Measurements from ENCODE around the gene CLCN4.

The CLCN4 gene

GRCh38 chrX:10195425-10195824 is 38.6 kb downstream of the CLCN4 start:
- no peak for DNase-seq (ENCODE audit: low read depth, low spot score)

- no peak for DNase-seq (ENCODE audit: low read depth, low spot score)
Observed at GRCh38 chrX:10195947-10196346, 39.2 kb downstream of the CLCN4 start.

- peak; percentile 41 for DNase-seq (ENCODE audit: low read depth, low spot score)
Observed at GRCh38 chrX:10197279-10198210, 40.8 kb downstream of the CLCN4 start.

GRCh38 chrX:10198254-10198653 is 41.5 kb downstream of the CLCN4 start:
- DNase-seq (ENCODE audit: low read depth, low spot score), result no peak

GRCh38 chrX:10199212-10199611 is 42.4 kb downstream of the CLCN4 start:
- no peak for DNase-seq (ENCODE audit: low read depth, low spot score)

GRCh38 chrX:10203617-10204016 is 46.8 kb downstream of the CLCN4 start:
- DNase-seq (ENCODE audit: low read depth, low spot score), result no peak

GRCh38 chrX:10206317-10206716 is 49.5 kb downstream of the CLCN4 start:
- no peak for DNase-seq (ENCODE audit: low read depth, low spot score)

GRCh38 chrX:10208281-10208856 is 51.6 kb downstream of the CLCN4 start:
- no peak for DNase-seq (ENCODE audit: low read depth, low spot score)

- no peak for DNase-seq (ENCODE audit: low read depth, low spot score)
Observed at GRCh38 chrX:10208953-10209352, 52.2 kb downstream of the CLCN4 start.

- no peak for DNase-seq (ENCODE audit: low read depth, low spot score)
Observed at GRCh38 chrX:10212395-10212794, 55.6 kb downstream of the CLCN4 start.

- DNase-seq (ENCODE audit: low read depth, low spot score), result no peak
Observed at GRCh38 chrX:10213716-10214115, 56.9 kb downstream of the CLCN4 start.

- no peak for DNase-seq (ENCODE audit: low read depth, low spot score)
Observed at GRCh38 chrX:10216208-10216607, 59.4 kb downstream of the CLCN4 start.

GRCh38 chrX:10217198-10217597 is 60.4 kb downstream of the CLCN4 start:
- peak; percentile 9 for DNase-seq (ENCODE audit: low read depth, low spot score)

- DNase-seq (ENCODE audit: low read depth, low spot score), result no peak
Observed at GRCh38 chrX:10221651-10222050, 64.9 kb downstream of the CLCN4 start.

GRCh38 chrX:10223276-10223675 is 66.5 kb downstream of the CLCN4 start:
- no peak for DNase-seq (ENCODE audit: low read depth, low spot score)

GRCh38 chrX:10223781-10224180 is 67.0 kb downstream of the CLCN4 start:
- DNase-seq (ENCODE audit: low read depth, low spot score), result no peak

- no peak for DNase-seq (ENCODE audit: low read depth, low spot score)
Observed at GRCh38 chrX:10230222-10230621, 73.4 kb downstream of the CLCN4 start.

GRCh38 chrX:10231461-10231860 is 74.7 kb downstream of the CLCN4 start:
- DNase-seq (ENCODE audit: low read depth, low spot score), result no peak

GRCh38 chrX:10233173-10233572 is 76.4 kb downstream of the CLCN4 start:
- DNase-seq (ENCODE audit: low read depth, low spot score), result no peak

GRCh38 chrX:10233696-10234095 is 76.9 kb downstream of the CLCN4 start:
- DNase-seq (ENCODE audit: low read depth, low spot score), result no peak

GRCh38 chrX:10235851-10236250 is 79.1 kb downstream of the CLCN4 start:
- no peak for DNase-seq (ENCODE audit: low read depth, low spot score)

- DNase-seq (ENCODE audit: low read depth, low spot score), result no peak
Observed at GRCh38 chrX:10237241-10237640, 80.5 kb downstream of the CLCN4 start.

- no peak for DNase-seq (ENCODE audit: low read depth, low spot score)
Observed at GRCh38 chrX:10239611-10240064, 82.9 kb downstream of the CLCN4 start.

All from ELF-1 (cell line).